Activated naive CD8-positive, alpha-beta T cell treated with anti-CD3 and anti-CD28 coated beads, Interleukin-2, amount 50 U/mL, for 16 hours (primary cell): ENCODE results near the gene PLA2G3.
"Not testable (repeated sequence)": the region's sequence is repeated elsewhere in the genome, so short reads cannot be mapped to it uniquely, and the experiment has no call there.

Experiments used
- DNase-seq: peaks from one replicate; pipeline ENCODE4 v3.0.0-alpha.2; 2020; ENCODE audit warnings: low read depth, low spot score

PLA2G3 gene

GRCh38 chr22:31100762-31101525 is 39.4 kb downstream of the PLA2G3 start:
- DNase-seq = no peak

- no peak for DNase-seq
Observed at GRCh38 chr22:31099841-31100761, 40.2 kb downstream of the PLA2G3 start.

GRCh38 chr22:31099386-31099785 is 40.9 kb downstream of the PLA2G3 start:
- no peak for DNase-seq

GRCh38 chr22:31098632-31099110 is 41.6 kb downstream of the PLA2G3 start:
- no peak for DNase-seq

- DNase-seq = no peak
Observed at GRCh38 chr22:31097941-31098631, 42.2 kb downstream of the PLA2G3 start.

GRCh38 chr22:31097539-31097938 is 42.8 kb downstream of the PLA2G3 start:
- DNase-seq = not testable (repeated sequence)

- DNase-seq = no peak
Observed at GRCh38 chr22:31096657-31097279, 43.5 kb downstream of the PLA2G3 start.

GRCh38 chr22:31095637-31096249 is 44.6 kb downstream of the PLA2G3 start:
- DNase-seq = no peak

GRCh38 chr22:31094741-31095140 is 45.6 kb downstream of the PLA2G3 start:
- DNase-seq = no peak

- no peak for DNase-seq
Observed at GRCh38 chr22:31094021-31094551, 46.2 kb downstream of the PLA2G3 start.

GRCh38 chr22:31093086-31093850 is 47.0 kb downstream of the PLA2G3 start:
- DNase-seq = no peak

GRCh38 chr22:31092161-31092560 is 48.1 kb downstream of the PLA2G3 start:
- no peak for DNase-seq

- no peak for DNase-seq
Observed at GRCh38 chr22:31091106-31091975, 49.0 kb downstream of the PLA2G3 start.

GRCh38 chr22:31090217-31091085 is 49.9 kb downstream of the PLA2G3 start:
- no peak for DNase-seq

GRCh38 chr22:31089160-31090100 is 50.9 kb downstream of the PLA2G3 start:
- no peak for DNase-seq

GRCh38 chr22:31088233-31088986 is 51.9 kb downstream of the PLA2G3 start:
- no peak for DNase-seq
